ENCODE results near the gene MAPK8IP2. TPM values are rescaled to one million over a fixed set of nuclear protein-coding genes. Genes with fewer than 3 reads are reported as not detected.
A peak's percentile ranks its signal among the peaks of the same experiment; 100 is the strongest.

The MAPK8IP2 gene
- total and polyA plus RNA-seq, 2 of the 13 experiments (the other 11 are each of a cell fraction or from before 2014, with no cell fraction given): 1.3 to 2.6 TPM

DNA sequence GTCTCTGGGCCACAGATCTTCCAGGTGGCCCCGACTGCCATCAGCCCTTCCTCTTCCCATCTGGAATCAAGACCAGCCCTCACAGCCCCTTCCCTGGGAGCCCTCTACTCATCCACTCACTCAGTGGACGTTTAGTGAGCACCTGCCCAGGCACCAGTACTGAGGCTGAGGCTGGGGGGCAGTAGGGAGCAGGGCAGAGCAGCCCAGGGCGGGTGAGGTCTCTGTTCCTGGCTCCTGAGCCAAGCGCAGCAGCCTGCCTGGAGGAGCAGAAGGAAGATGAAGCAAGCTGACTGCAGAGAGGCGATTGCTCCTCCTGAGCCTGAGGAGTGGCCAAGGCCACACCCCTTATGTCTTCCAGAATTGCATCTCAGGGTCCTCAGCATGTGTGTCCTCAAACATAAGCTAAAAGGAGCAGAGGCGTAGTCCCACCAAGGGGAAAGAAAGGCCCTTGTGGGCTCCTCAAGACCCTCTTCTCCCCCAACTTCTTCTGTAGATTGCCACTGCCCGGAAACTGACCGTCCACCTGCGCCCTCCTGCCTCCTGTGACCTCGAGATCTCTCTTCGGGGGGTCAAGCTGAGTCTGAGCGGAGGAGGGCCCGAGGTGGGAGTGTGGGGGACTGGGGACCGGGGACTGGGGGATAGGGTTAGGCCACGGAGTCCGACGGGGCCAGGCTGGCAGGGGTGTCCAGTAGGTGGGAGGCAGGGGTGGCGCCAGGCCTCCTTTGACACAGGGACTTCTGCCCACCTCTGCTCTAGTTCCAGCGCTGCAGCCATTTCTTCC, 5.8 kb downstream of the MAPK8IP2 start:
- H3K27ac ChIP-seq (ENCODE audit: extremely low read length, insufficient read depth, low read length): no peak overlapping the region
- intact Hi-C loops (cut with micrococcal nuclease; ENCODE audit: unreplicated experiment) (no loop called here), in situ Hi-C loops (cut with HindIII; ENCODE audit: extremely low pct_ligation_motif_present, low pct_unique_long_range_greater_than_20kb) (no loop called here)
- no peaks in the 10 kb centered on the region for H3K79me2 ChIP-seq (ENCODE audit: insufficient read depth, low read length)
- POLR2A ChIA-PET: no interaction called here
- FAIRE-seq (no peak), ATAC-seq (peak; percentile 13; the same call in 1 of the 3 replicates), DNase-seq (ENCODE audit: low spot score) (no peak)
- H4K20me1 ChIP-seq (ENCODE audit: insufficient read depth, low read length): no peaks in the 10 kb centered on the region
- H2AFZ ChIP-seq (ENCODE audit: low read length): no peak overlapping the region
- TF ChIP-seq ZNF619 (CRISPR knock-in tag; IDR thresholded peaks at IDR 0.05): no peak
- no peak for TF ChIP-seq RFXANK (CRISPR knock-in tag; IDR thresholded peaks at IDR 0.05)
- no peak for TF ChIP-seq SNAPC2 (CRISPR knock-in tag; IDR thresholded peaks at IDR 0.05)
- no peak for TF ChIP-seq TBL1XR1 (IDR thresholded peaks at IDR 0.05; ENCODE audit: borderline replicate concordance, low read length, partially characterized antibody)
- no peak for TF ChIP-seq SYNCRIP (IDR thresholded peaks at IDR 0.05; ENCODE audit: insufficient read depth, low read depth, low read length)
- TF ChIP-seq, protein P1, sequence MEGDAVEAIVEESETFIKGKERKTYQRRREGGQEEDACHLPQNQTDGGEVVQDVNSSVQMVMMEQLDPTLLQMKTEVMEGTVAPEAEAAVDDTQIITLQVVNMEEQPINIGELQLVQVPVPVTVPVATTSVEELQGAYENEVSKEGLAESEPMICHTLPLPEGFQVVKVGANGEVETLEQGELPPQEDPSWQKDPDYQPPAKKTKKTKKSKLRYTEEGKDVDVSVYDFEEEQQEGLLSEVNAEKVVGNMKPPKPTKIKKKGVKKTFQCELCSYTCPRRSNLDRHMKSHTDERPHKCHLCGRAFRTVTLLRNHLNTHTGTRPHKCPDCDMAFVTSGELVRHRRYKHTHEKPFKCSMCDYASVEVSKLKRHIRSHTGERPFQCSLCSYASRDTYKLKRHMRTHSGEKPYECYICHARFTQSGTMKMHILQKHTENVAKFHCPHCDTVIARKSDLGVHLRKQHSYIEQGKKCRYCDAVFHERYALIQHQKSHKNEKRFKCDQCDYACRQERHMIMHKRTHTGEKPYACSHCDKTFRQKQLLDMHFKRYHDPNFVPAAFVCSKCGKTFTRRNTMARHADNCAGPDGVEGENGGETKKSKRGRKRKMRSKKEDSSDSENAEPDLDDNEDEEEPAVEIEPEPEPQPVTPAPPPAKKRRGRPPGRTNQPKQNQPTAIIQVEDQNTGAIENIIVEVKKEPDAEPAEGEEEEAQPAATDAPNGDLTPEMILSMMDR (CRISPR knock-in tag; IDR thresholded peaks at IDR 0.05): 0 out of 2 replicates have a peak, but pooled peaks have one; percentile 15
- no peak for TF ChIP-seq DNMT3B (CRISPR knock-in tag; conservative IDR thresholded peaks at IDR 0.05)
- no peak for TF ChIP-seq ZNF441 (CRISPR knock-in tag; IDR thresholded peaks at IDR 0.05; ENCODE audit: borderline replicate concordance)
- TF ChIP-seq ZNF816 (CRISPR knock-in tag; IDR thresholded peaks at IDR 0.05; ENCODE audit: borderline replicate concordance): no peak
- TF ChIP-seq NR3C1 (CRISPR knock-in tag; IDR thresholded peaks at IDR 0.05): no peak
- TF ChIP-seq RAD21 (CRISPR knock-in tag; IDR thresholded peaks at IDR 0.05): no peak
- TF ChIP-seq TEAD2 (CRISPR knock-in tag; IDR thresholded peaks at IDR 0.05): no peak
- no peak for TF ChIP-seq HMG20B (CRISPR knock-in tag; conservative IDR thresholded peaks at IDR 0.05)
- no peak for TF ChIP-seq ZNF121 (CRISPR knock-in tag; IDR thresholded peaks at IDR 0.05)
- peak; percentile 88 for TF ChIP-seq ZNF768 (CRISPR knock-in tag; IDR thresholded peaks at IDR 0.05)
- no TSS peak for BruUV-seq (replicated peaks)
- H3K4me1 ChIP-seq (ENCODE audit: insufficient read depth, low read length): peaks cover 6% of the 10 kb centered on the region; the same call in 1 of the 2 replicates
- no peak overlapping the region for H3K4me3 ChIP-seq (replicated peaks in 1 of 3; ENCODE audit: insufficient read depth in 1 of 3, low read depth in 2 of 3, low read length in 3 of 3)
- H3K36me3 ChIP-seq (replicated peaks in 1 of 2; ENCODE audit: control insufficient read depth in 1 of 2, insufficient read depth in 2 of 2, low read length in 2 of 2): no peaks in the 10 kb centered on the region
- CTCF ChIA-PET (ENCODE audit: low intra/inter-chr PET ratio, low total read pairs): no interaction called here
- H3K4me2 ChIP-seq (ENCODE audit: low read depth, low read length): no peak overlapping the region
- whole genome bisulfite sequencing (ENCODE audit: low lambda C conversion rate): 77% methylated on average over 12 of the region's 19 CpGs
- H3K9ac ChIP-seq (ENCODE audit: insufficient read depth, low read depth, low read length): no peak overlapping the region
- peaks cover 0 to 6% of the 10 kb centered on the region in 2 experiments; a peak in 3 of 5 replicates for H3K27me3 ChIP-seq (ENCODE audit: control insufficient read depth in 1 of 2, insufficient read depth in 2 of 2, low read length in 2 of 2)
- no peaks in the 10 kb centered on the region for H3K9me3 ChIP-seq (ENCODE audit: low read length)
